ENCODE measurements around the gene SEC14L2. TPM values are rescaled to one million over a fixed set of nuclear protein-coding genes. Genes with fewer than 3 reads are reported as not detected.
A peak's percentile ranks its signal among the peaks of the same experiment; 100 is the strongest.

The SEC14L2 gene
- total and polyA plus RNA-seq, 10 of the 15 experiments (the other 5 are each of a cell fraction or from before 2014, with no cell fraction given): 0.08 to 4.0 (median 0.48) TPM

DNA sequence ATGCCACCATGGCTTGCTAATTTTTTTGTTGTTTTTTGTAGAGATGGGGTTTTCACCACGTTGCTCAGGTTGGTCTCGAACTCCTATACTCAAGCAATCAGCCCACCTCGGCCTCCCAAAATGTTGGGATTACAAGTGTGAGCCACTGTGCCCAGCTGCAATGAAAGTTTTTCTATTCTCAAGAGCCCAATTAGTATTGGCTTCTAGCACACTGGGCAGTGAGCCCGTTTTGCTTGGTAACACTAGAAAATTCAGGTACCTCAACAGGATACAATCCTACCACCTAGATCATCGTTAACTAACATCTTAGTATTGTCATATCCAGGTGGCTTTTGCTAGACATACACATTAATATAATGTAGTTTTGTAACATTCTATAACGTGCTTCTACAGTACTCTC lies 56.0 kb downstream of the SEC14L2 start (continued):
- TF ChIP-seq, protein P1, sequence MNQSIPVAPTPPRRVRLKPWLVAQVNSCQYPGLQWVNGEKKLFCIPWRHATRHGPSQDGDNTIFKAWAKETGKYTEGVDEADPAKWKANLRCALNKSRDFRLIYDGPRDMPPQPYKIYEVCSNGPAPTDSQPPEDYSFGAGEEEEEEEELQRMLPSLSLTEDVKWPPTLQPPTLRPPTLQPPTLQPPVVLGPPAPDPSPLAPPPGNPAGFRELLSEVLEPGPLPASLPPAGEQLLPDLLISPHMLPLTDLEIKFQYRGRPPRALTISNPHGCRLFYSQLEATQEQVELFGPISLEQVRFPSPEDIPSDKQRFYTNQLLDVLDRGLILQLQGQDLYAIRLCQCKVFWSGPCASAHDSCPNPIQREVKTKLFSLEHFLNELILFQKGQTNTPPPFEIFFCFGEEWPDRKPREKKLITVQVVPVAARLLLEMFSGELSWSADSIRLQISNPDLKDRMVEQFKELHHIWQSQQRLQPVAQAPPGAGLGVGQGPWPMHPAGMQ (IDR thresholded peaks at IDR 0.05; ENCODE audit: borderline replicate concordance): no peak
- TF ChIP-seq ZNF207 (IDR thresholded peaks at IDR 0.05; ENCODE audit: borderline replicate concordance): no peak
- TF ChIP-seq FOS (IDR thresholded peaks at IDR 0.05; ENCODE audit: borderline replicate concordance, extremely low read depth, insufficient read length): no peak
- no peak for TF ChIP-seq TBL1XR1 (IDR thresholded peaks at IDR 0.05; ENCODE audit: low read depth, low read length)

DNA sequence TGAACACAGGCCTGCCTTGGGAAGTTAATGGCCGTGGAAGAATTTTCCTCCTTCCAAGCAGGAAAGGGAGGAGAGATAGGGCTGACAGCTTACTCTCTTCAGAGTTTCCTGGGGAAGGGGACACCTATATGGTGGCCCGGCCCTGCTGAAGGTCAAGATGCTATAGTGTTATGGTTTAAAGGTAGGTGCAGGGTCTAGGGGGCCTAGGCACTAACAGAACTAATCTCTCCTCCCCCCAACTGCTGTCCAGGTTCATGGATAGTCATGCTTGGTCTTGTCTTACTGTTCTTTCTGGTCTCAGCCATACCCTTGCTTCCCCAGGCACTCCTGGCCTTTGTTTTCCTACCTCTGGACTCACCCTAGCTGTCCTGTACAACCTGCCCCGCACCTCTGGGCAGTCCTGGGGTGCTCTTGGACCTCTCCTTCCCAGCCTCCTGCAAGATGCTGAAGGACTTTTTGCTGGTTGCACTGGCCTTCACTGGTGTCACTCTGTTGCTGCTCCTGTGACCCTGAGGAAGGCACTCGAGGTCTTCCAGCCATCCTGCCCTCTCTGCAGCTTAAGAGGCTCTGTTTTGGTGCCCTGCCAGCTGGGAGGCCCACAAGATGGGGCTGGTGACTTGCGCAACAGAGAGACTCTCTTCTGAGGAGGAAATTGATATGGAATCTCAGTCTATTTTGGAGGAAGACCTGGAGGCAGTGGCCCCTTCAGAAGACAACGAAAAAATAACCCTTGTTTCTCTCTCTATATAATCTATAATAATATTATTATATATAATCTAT lies 57.1 kb downstream of the SEC14L2 start:
- no peak for DNase-seq (ENCODE audit: low read depth, low spot score)
- H4K20me1 ChIP-seq (ENCODE audit: control insufficient read depth, insufficient read depth): no peaks in the 10 kb centered on the region
- H3K4me2 ChIP-seq (ENCODE audit: control insufficient read depth, insufficient read depth): no peak overlapping the region
- no peak overlapping the region for H3K27ac ChIP-seq (ENCODE audit: control insufficient read depth, insufficient read depth)
- H3K9ac ChIP-seq (ENCODE audit: control insufficient read depth, insufficient read depth, low read length): no peak overlapping the region
- TF ChIP-seq SMARCA5 (IDR thresholded peaks at IDR 0.05) (no peak), MXI1 (IDR thresholded peaks at IDR 0.05; ENCODE audit: low read depth, low read length) (no peak), RAD21 (IDR thresholded peaks at IDR 0.05; ENCODE audit: insufficient read depth, low read depth, low read length) (peak; percentile 39)
- TF ChIP-seq, protein P2, sequence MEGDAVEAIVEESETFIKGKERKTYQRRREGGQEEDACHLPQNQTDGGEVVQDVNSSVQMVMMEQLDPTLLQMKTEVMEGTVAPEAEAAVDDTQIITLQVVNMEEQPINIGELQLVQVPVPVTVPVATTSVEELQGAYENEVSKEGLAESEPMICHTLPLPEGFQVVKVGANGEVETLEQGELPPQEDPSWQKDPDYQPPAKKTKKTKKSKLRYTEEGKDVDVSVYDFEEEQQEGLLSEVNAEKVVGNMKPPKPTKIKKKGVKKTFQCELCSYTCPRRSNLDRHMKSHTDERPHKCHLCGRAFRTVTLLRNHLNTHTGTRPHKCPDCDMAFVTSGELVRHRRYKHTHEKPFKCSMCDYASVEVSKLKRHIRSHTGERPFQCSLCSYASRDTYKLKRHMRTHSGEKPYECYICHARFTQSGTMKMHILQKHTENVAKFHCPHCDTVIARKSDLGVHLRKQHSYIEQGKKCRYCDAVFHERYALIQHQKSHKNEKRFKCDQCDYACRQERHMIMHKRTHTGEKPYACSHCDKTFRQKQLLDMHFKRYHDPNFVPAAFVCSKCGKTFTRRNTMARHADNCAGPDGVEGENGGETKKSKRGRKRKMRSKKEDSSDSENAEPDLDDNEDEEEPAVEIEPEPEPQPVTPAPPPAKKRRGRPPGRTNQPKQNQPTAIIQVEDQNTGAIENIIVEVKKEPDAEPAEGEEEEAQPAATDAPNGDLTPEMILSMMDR (IDR thresholded peaks at IDR 0.05 in 2 of 3, conservative IDR thresholded peaks at IDR 0.05 in 1 of 3; ENCODE audit: control insufficient read depth in 2 of 3, extremely low read depth in 1 of 3, insufficient read depth in 1 of 3, low read depth in 3 of 3, low read length in 3 of 3): peak in 1 of 3 experiments; percentile 17; a peak in 1 of 6 replicates
- no peak overlapping the region for H2AFZ ChIP-seq (ENCODE audit: control insufficient read depth, low read depth, low read length)
- H3K4me1 ChIP-seq (ENCODE audit: control insufficient read depth, insufficient read depth, low read length): no peaks in the 10 kb centered on the region
- in situ Hi-C loops (cut with MboI): no loop called here
- ChIA-PET CTCF (no interaction called here), POLR2A (no interaction called here), SMC1A (ENCODE audit: uncharacterized antibody, unreplicated experiment) (interaction anchor here (1.4 kb wide), 1 partner anchor 63 kb away, joined by 3 read pairs; no protein-coding TSS in a partner anchor), RAD21 (ENCODE audit: unreplicated experiment) (interaction anchor here (1.5 kb wide), 1 partner anchor 301 kb away, joined by 3 read pairs; no protein-coding TSS in a partner anchor)
- H3K79me2 ChIP-seq (ENCODE audit: control insufficient read depth, insufficient read depth, low read length): no peaks in the 10 kb centered on the region
- no peaks in the 10 kb centered on the region; a peak in 1 of 4 replicates for H3K27me3 ChIP-seq (replicated peaks in 1 of 2; ENCODE audit: control insufficient read depth in 2 of 2, insufficient read depth in 2 of 2, low read length in 1 of 2)
- H3K4me3 ChIP-seq: no peak overlapping the region
- WGBS (ENCODE audit: insufficient coverage, insufficient replicate concordance, low lambda C conversion rate, missing lambda C conversion rate): 28% methylated on average over 6 of the region's 6 CpGs
- no peak for ATAC-seq
- no peak for FAIRE-seq
- H3K36me3 ChIP-seq (ENCODE audit: control insufficient read depth in 2 of 2, insufficient read depth in 2 of 2, low read length in 1 of 2): no peaks in the 10 kb centered on the region
- no TSS peak for BruUV-seq (replicated peaks)
- intact Hi-C loops (cut with micrococcal nuclease; ENCODE audit: unreplicated experiment): no loop called here
- no peaks in the 10 kb centered on the region for H3K9me3 ChIP-seq (replicated peaks; ENCODE audit: control insufficient read depth, insufficient read depth, low read length)

All from GM12878 (cell line).